Heart left ventricle (tissue), 16 donors: Measurements from ENCODE around the gene RNF150. TPM values are rescaled to one million over a fixed set of nuclear protein-coding genes. Genes with fewer than 3 reads are reported as not detected.

Source experiments
- ATAC-seq, 4 donors: fragments of 200-7000 bp; cut with Tn5 transposase; one replicate each; pipeline ENCODE4 v1.9.1; 2020 to 2022; ENCODE audit warnings: moderate library complexity in 4 of 4, mild to moderate bottlenecking in 3 of 4, moderate number of reproducible peaks in 1 of 4
- DNase-seq, 5 donors: peaks; one replicate each; pipeline ENCODE4 v3.0.0-alpha.2; 2020
- H3K27ac ChIP-seq, 12 donors: fragments of 200-600 bp; sonication (generic) in 4 of 12; one replicate each; pipeline versions ENCODE4 v1.5.0 to v1.8.0; 2016 to 2022; ENCODE audit warnings: mild to moderate bottlenecking in 2 of 12
- H3K27me3 ChIP-seq, 9 donors: fragments of 200-600 bp; sonication (generic) in 2 of 9; one replicate each; pipeline versions ENCODE4 v1.5.1 to v1.8.0; 2016 to 2022; ENCODE audit warnings: mild to moderate bottlenecking in 3 of 9
- H3K36me3 ChIP-seq, 9 donors: fragments of 200-600 bp; sonication (generic) in 2 of 9; one replicate each; pipeline versions ENCODE4 v1.5.0 to v1.8.0; 2018 to 2022; ENCODE audit warnings: mild to moderate bottlenecking in 2 of 9
- H3K4me1 ChIP-seq, 12 donors: fragments of 200-600 bp; sonication (generic) in 4 of 12; one replicate each; pipeline versions ENCODE4 v1.5.0 to v1.8.0; 2016 to 2022; ENCODE audit warnings: mild to moderate bottlenecking in 3 of 12
- H3K4me3 ChIP-seq, 12 donors: fragments of 200-600 bp; sonication (generic) in 4 of 12; one replicate each; pipeline versions ENCODE4 v1.5.0 to v1.8.0; 2017 to 2022; ENCODE audit warnings: mild to moderate bottlenecking in 9 of 12, moderate library complexity in 4 of 12
- H3K9me3 ChIP-seq, 12 donors: fragments of 200-600 bp; sonication (generic) in 4 of 12; one replicate each; pipeline versions ENCODE4 v1.5.0 to v1.8.0; 2016 to 2022; ENCODE audit warnings: mild to moderate bottlenecking in 1 of 12
- CTCF ChIP-seq, 12 donors: fragments of 200-600 bp; sonication (generic) in 4 of 12; IDR thresholded peaks; one replicate each; pipeline versions ENCODE4 v1.5.0 to v1.8.0; 2018 to 2022; ENCODE audit warnings: antibody characterized with exemption in 12 of 12, mild to moderate bottlenecking in 5 of 12
- POLR2A ChIP-seq, 2 donors: fragments of 450-650 bp; IDR thresholded peaks; one replicate each; pipeline ENCODE4 v1.6.1; 2017; ENCODE audit warnings: antibody characterized with exemption in 2 of 2, mild to moderate bottlenecking in 2 of 2, moderate library complexity in 2 of 2
- WGBS, 4 donors: extraction: QIAGEN DNeasy Blood & Tissue Kit in 2 of 4; methylation state at CpG; one replicate each; pipeline versions ENCODE4 v1.1.5 to v1.1.7; 2013 to 2018; 5-methylcytosine and 5-hydroxymethylcytosine counted together
- intact Hi-C, 10 donors: fragments of 100-400 bp; cut with DNase I; formaldehyde crosslinking; loops; one replicate each; pipeline versions ENCODE4 v1.11.1 to v1.14.2; 2022
- polyA plus RNA-seq, 2 donors: library from polyadenylated mRNA; stranded (reverse); fragments of 200-250 nt; gene quantifications; one replicate each; pipeline ENCODE4 v1.2.3, GENCODE V29; 2013
- total RNA-seq, 9 donors: library from RNA; depleted of rRNA in 2 of 9; stranded (reverse); fragments of >200 nt in 2 of 9; fragmentation: NEBNext Ultra II Directional in 3 of 9; extraction: Animal tissue kit (Norgen Biotek cat#: 25700) in 3 of 9; gene quantifications; one replicate each; pipeline versions ENCODE4 v1.1.0 to v1.2.4, GENCODE V29; 2016 to 2023
- donor health status: ischemic (EF 13 %, LVEDD 7.1; RV severe dilation, severe dysfunction).
- donor health status: healthy with polysubstance abuse.
- donor health status: DM: no; HTN: yes; CAD: no.
- donor health status: DM: no; HTN: no; CAD: no.
- donor health status: ischemic (EF 25% LVEDD 6.9; RV normal size, moderate dysfunction).
- donor health status: ischemic (EF 25% LVEDD 5.7; RV mildly dilated, moderate dysfunction).
- donor health status: healthy.
- donor health status: DM: yes; HTN: yes; CAD: no.
- donor health status: ischemic (EF 35%, LVEDD 5.7; RV mildly dilated, moderate dysfunction).
- donor health status: nonischemic (EF 11% LVEDD 7.7; RV severe dilation, severe dysfunction).
- donor health status: DM: yes; HTN: yes; CAD: no.
- donor health status: PGD.
- donor health status: ischemic (EF 29% LVEDD 5.4; RV normal size, mild dysfunction).
- donor health status: nonischemic (EF 23%, LVEDD 6.1; RV moderate dilation, normal function).

The RNF150 gene
- total and polyA plus RNA-seq, 11 donors, result 11.9 to 146 (median 72.5) TPM

GRCh38 chr4:140935254-140935653, 198.0 kb downstream of the RNF150 start:
- no peaks in the 10 kb centered on the region for H3K36me3 ChIP-seq
- WGBS, 4 donors, result 6 to 18% (median 13%) methylated on average over 4 of the region's 4 CpGs
- intact Hi-C loops, result no loop called here
- no peaks in the 10 kb centered on the region for H3K27me3 ChIP-seq
- ATAC-seq (peak; percentile 43 to 78 (median 66)), DNase-seq (peak in 3 of 5 donors; percentile 44 to 61 (median 48))
- H3K27ac ChIP-seq, result peak overlapping the region in 10 of 12 donors; percentile 1 to 71 (median 42)
- peaks cover 0 to 60% (median 22%) of the 10 kb centered on the region in 12 donors for H3K4me1 ChIP-seq
- H3K9me3 ChIP-seq, result no peaks in the 10 kb centered on the region
- H3K4me3 ChIP-seq, result no peak overlapping the region
- TF ChIP-seq CTCF (IDR thresholded peaks at IDR 0.05) (no peak), POLR2A (IDR thresholded peaks at IDR 0.05) (no peak)

GRCh38 chr4:140932501-140933045, 200.7 kb downstream of the RNF150 start:
- Histone ChIP-seq H3K4me1 (peaks cover 0 to 60% (median 17%) of the 10 kb centered on the region in 12 donors), H3K27ac (peak overlapping the region in 3 of 12 donors; percentile 11 to 71 (median 41)), H3K27me3 (no peaks in the 10 kb centered on the region), H3K4me3 (no peak overlapping the region), H3K36me3 (no peaks in the 10 kb centered on the region), H3K9me3 (no peaks in the 10 kb centered on the region)
- WGBS, 4 donors, result 82 to 90% (median 86%) methylated on average over 2 of the region's 2 CpGs
- no peak for ATAC-seq
- no peak for DNase-seq
- TF ChIP-seq POLR2A (IDR thresholded peaks at IDR 0.05) (no peak), CTCF (IDR thresholded peaks at IDR 0.05) (no peak)
- intact Hi-C loops, result loop anchor here in 3 of 10 donors (5.0 kb wide), 3 partner anchors 45 to 200 kb away; partner anchors contain the start of gene RNF150 (in 2 of the 3)

- Histone ChIP-seq H3K4me3 (no peak overlapping the region), H3K9me3 (no peaks in the 10 kb centered on the region), H3K36me3 (no peaks in the 10 kb centered on the region), H3K4me1 (peaks cover 0 to 60% (median 18%) of the 10 kb centered on the region in 12 donors), H3K27me3 (no peaks in the 10 kb centered on the region), H3K27ac (peak overlapping the region in 3 of 12 donors; percentile 6 to 41 (median 11))
- intact Hi-C loops, result loop anchor here in 4 of 10 donors (2.0 to 5.0 kb wide), 4 partner anchors 45 to 200 kb away; partner anchors contain the start of gene RNF150 (in 2 of the 4)
- WGBS, 4 donors, result 44 to 58% (median 49%) methylated on average over 2 of the region's 2 CpGs
- ATAC-seq (no peak), DNase-seq (no peak)
- no peak for TF ChIP-seq POLR2A (IDR thresholded peaks at IDR 0.05)
- TF ChIP-seq CTCF (IDR thresholded peaks at IDR 0.05), result no peak
Measured at GRCh38 chr4:140931911-140932310, 201.4 kb downstream of the RNF150 start.

GRCh38 chr4:140930557-140930956, 202.7 kb downstream of the RNF150 start:
- Histone ChIP-seq H3K27ac (peak overlapping the region in 6 of 12 donors; percentile 6 to 60 (median 47)), H3K4me1 (peaks cover 0 to 58% (median 14%) of the 10 kb centered on the region in 12 donors), H3K27me3 (no peaks in the 10 kb centered on the region), H3K9me3 (no peaks in the 10 kb centered on the region), H3K36me3 (peaks cover 0 to under 1% (median 0%) of the 10 kb centered on the region in 9 donors), H3K4me3 (no peak overlapping the region)
- WGBS, 4 donors, result 46 to 58% (median 56%) methylated on average over 7 of the region's 7 CpGs
- peak; percentile 82 to 91 (median 87) for ATAC-seq
- intact Hi-C loops, result loop anchor here in 4 of 10 donors (2.0 to 5.0 kb wide), 4 partner anchors 43 to 202 kb away; partner anchors contain the start of gene RNF150 (in 2 of the 4)
- TF ChIP-seq POLR2A (IDR thresholded peaks at IDR 0.05) (no peak), CTCF (IDR thresholded peaks at IDR 0.05) (no peak)
- peak in 1 of 5 donors; percentile 63 for DNase-seq
